Keratinocyte (primary cell): ENCODE measurements around the gene CCDC182. TPM values are rescaled to one million over a fixed set of nuclear protein-coding genes. Genes with fewer than 3 reads are reported as not detected.

Experiments used
- DNase-seq: peaks from one replicate; pipeline ENCODE4 v3.0.0-alpha.2; 2011; ENCODE audit warnings: low read depth, missing footprints, low spot score
- FAIRE-seq: peaks from 2 replicates; lab custom pipeline; 2011; peaks lifted over from hg19 to GRCh38; lab: Jason Lieb, UNC
- H2AFZ ChIP-seq: 2 replicates; pipeline ENCODE4 v1.6.0; 2012; ENCODE audit warnings: low read length, control low read depth, inconsistent platforms; ENCODE audit not compliant: control insufficient read depth
- H3K27ac ChIP-seq: 2 replicates; pipeline ENCODE4 v1.5.1; 2011; ENCODE audit warnings: low read length; ENCODE audit not compliant: control insufficient read depth, insufficient read depth
- H3K27me3 ChIP-seq: 3 replicates; pipeline ENCODE4 v1.6.0; 2011; ENCODE audit warnings: low read length; ENCODE audit not compliant: control insufficient read depth, insufficient read depth; ENCODE audit errors: extremely low read depth
- H3K36me3 ChIP-seq, 2 experiments: 2 replicates in 1 of 2; 3 replicates in 1 of 2; pipeline ENCODE4 v1.5.1; 2011; ENCODE audit warnings: low read length in 2 of 2, mild to moderate bottlenecking in 1 of 2; ENCODE audit not compliant: control insufficient read depth in 2 of 2, insufficient read depth in 2 of 2; ENCODE audit errors: extremely low read depth in 1 of 2
- H3K4me1 ChIP-seq: 3 replicates; pipeline ENCODE4 v1.5.1; 2011; ENCODE audit warnings: low read length; ENCODE audit not compliant: control insufficient read depth, insufficient read depth; ENCODE audit errors: extremely low read depth
- H3K4me2 ChIP-seq: 3 replicates; pipeline ENCODE4 v1.6.0; 2011; ENCODE audit warnings: low read depth, low read length; ENCODE audit not compliant: control insufficient read depth, insufficient read depth; ENCODE audit errors: extremely low read depth
- H3K4me3 ChIP-seq, 3 experiments: fragments of 200-600 bp in 1 of 3; sonication (generic) in 1 of 3; 2 replicates in 2 of 3; 3 replicates in 1 of 3; pipeline ENCODE4 v1.5.1; 2011 to 2016; ENCODE audit warnings: low read length in 3 of 3, mild to moderate bottlenecking in 3 of 3, control low read depth in 2 of 3, inconsistent platforms in 1 of 3, low read depth in 1 of 3, mixed read lengths in 1 of 3, mixed run types in 1 of 3, moderate library complexity in 1 of 3; ENCODE audit not compliant: control insufficient read depth in 2 of 3, insufficient read depth in 2 of 3; ENCODE audit errors: extremely low read depth in 1 of 3
- H3K79me2 ChIP-seq: 2 replicates; pipeline ENCODE4 v1.6.0; 2012; ENCODE audit warnings: low read length; ENCODE audit not compliant: control insufficient read depth, insufficient read depth
- H3K9ac ChIP-seq: 3 replicates; pipeline ENCODE4 v1.6.0; 2011; ENCODE audit warnings: low read length; ENCODE audit not compliant: control insufficient read depth, insufficient read depth; ENCODE audit errors: extremely low read depth
- H3K9me1 ChIP-seq: 3 replicates; pipeline ENCODE4 v1.6.0; 2011; ENCODE audit warnings: low read length; ENCODE audit not compliant: control insufficient read depth, insufficient read depth; ENCODE audit errors: extremely low read depth
- H3K9me3 ChIP-seq: 2 replicates; pipeline ENCODE4 v1.5.1; 2012; ENCODE audit warnings: low read depth, low read length; ENCODE audit not compliant: control insufficient read depth
- H4K20me1 ChIP-seq: 3 replicates; pipeline ENCODE4 v1.6.0; 2011; ENCODE audit warnings: low read length; ENCODE audit not compliant: control insufficient read depth, insufficient read depth; ENCODE audit errors: extremely low read depth
- CTCF ChIP-seq, 3 experiments: IDR thresholded peaks in 1 of 3; conservative IDR thresholded peaks in 1 of 3; optimal IDR thresholded peaks in 1 of 3; 2 replicates in 2 of 3; 3 replicates in 1 of 3; pipeline versions ENCODE3 to v1.5.1; 2011; ENCODE audit warnings: low read length in 3 of 3, mild to moderate bottlenecking in 3 of 3, moderate library complexity in 2 of 3, control low read depth in 1 of 3, inconsistent platforms in 1 of 3; ENCODE audit not compliant: insufficient read depth in 2 of 3; ENCODE audit errors: extremely low read depth in 1 of 3
- EZH2 ChIP-seq: IDR thresholded peaks from one replicate; pipeline ENCODE4 v1.6.1; 2012; ENCODE audit warnings: inconsistent platforms, mild to moderate bottlenecking, low read length, moderate library complexity
- dilution Hi-C: fragments of 300-500 bp; cut with MboI; formaldehyde crosslinking; loops from one replicate; pipeline ENCODE4 v1.7.0; 2020; ENCODE audit warnings: low sequenced_read_pairs; ENCODE audit not compliant: extremely low pct_ligation_motif_present
- polyA plus RNA-seq, 5 experiments: library from polyadenylated mRNA; depleted of rRNA in 3 of 5; stranded (reverse) in 3 of 5; stranded (forward) in 1 of 5; unstranded in 1 of 5; fragments of >200 nt; gene quantifications; 1 replicate in 1 of 5; 2 replicates in 3 of 5; 3 replicates in 1 of 5; pipeline versions ENCODE4 v1.2.1 to v1.2.3, GENCODE V29; 2011 to 2012; ENCODE audit warnings: missing spikeins in 2 of 5, low read depth in 1 of 5, low replicate concordance in 1 of 5

CCDC182 gene
- polyA plus RNA-seq, 1 donor (not counting 4 experiments of a cell fraction or from before 2014, with no cell fraction given) = not detected

- Histone ChIP-seq H3K27me3 (peaks cover 30% of the 10 kb centered on the region), H4K20me1 (no peaks in the 10 kb centered on the region), H3K9ac (no peak overlapping the region), H3K4me1 (no peaks in the 10 kb centered on the region), H2AFZ (no peak overlapping the region), H3K4me2 (no peak overlapping the region), H3K27ac (no peak overlapping the region), H3K9me3 (no peaks in the 10 kb centered on the region), H3K36me3 (no peaks in the 10 kb centered on the region), H3K79me2 (no peaks in the 10 kb centered on the region), H3K9me1 (no peaks in the 10 kb centered on the region), H3K4me3 (no peak overlapping the region)
- DNase-seq (no peak), FAIRE-seq (no peak)
- TF ChIP-seq CTCF (optimal IDR thresholded peaks at IDR 0.05 in 1 of 3, IDR thresholded peaks at IDR 0.05 in 1 of 3, conservative IDR thresholded peaks at IDR 0.05 in 1 of 3; ENCODE audit: extremely low read depth in 1 of 3, insufficient read depth in 2 of 3, low read length in 3 of 3) = no peak
- no peak for TF ChIP-seq EZH2
- dilution Hi-C loops = no loop called here
Observed at GRCh38 chr17:57746221-57746620, 1.1 kb upstream of the CCDC182 start.

DNA sequence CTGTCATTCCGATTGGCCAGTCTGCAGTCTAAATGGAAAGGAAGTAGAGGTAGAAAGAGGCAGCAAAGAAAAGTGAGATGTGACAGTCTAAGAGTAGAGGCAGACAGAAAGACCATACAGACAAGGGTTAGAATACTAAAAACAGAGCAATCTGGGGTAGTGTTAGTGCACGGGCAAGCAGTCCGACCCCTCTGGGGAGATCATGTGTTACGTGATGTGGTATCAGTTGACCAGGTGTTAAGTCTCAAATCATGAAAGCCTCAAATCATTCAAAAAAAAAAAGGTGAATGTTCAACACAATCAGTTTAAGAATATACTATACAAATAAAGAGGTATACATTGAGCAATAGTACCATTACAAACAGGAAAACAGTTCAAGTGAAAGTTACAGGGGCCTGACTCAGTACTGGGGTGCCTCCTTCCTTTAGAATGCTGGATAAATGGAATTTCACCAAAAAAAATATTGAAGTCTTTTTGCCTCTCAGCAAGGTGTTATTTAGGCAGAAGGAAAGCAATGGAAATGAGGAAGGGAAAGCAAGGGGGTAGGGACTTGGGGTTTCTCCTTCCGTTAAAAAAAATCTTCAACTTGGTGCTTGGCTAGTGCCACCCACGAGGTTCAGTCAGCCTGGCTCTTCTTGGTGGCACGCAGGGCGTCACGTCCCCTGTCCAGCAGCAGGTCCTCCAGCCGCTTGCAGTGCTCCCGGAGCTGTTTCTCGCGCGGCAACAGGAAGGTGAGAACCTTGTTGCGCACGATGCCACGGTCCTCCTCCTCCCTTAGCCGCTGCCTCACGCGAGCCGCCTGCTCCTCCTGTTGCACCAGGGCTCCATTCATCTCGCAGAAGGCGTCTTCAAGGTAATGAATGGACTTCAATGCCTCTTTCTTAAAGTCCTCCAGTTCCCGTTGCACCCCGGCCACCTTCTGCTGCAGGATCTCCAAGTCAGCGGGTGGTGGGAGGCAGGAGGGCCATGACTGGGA lies 616 bp downstream of the CCDC182 start:
- no peaks in the 10 kb centered on the region for H3K79me2 ChIP-seq
- no peak overlapping the region for H3K27ac ChIP-seq
- peaks cover 28% of the 10 kb centered on the region for H3K27me3 ChIP-seq
- no peak overlapping the region for H3K4me2 ChIP-seq
- H3K9ac ChIP-seq = no peak overlapping the region
- no peaks in the 10 kb centered on the region for H3K9me1 ChIP-seq
- dilution Hi-C loops = no loop called here
- FAIRE-seq (no peak), DNase-seq (no peak)
- no peak for TF ChIP-seq EZH2
- TF ChIP-seq CTCF (optimal IDR thresholded peaks at IDR 0.05 in 1 of 3, IDR thresholded peaks at IDR 0.05 in 1 of 3, conservative IDR thresholded peaks at IDR 0.05 in 1 of 3; ENCODE audit: extremely low read depth in 1 of 3, insufficient read depth in 2 of 3, low read length in 3 of 3) = no peak
- no peaks in the 10 kb centered on the region for H4K20me1 ChIP-seq
- no peaks in the 10 kb centered on the region for H3K36me3 ChIP-seq
- no peaks in the 10 kb centered on the region for H3K4me1 ChIP-seq
- no peaks in the 10 kb centered on the region for H3K9me3 ChIP-seq
- H3K4me3 ChIP-seq = no peak overlapping the region
- H2AFZ ChIP-seq = no peak overlapping the region
